ENCODE measurements around the gene SPRYD4.

Gene SPRYD4

GRCh38 chr12:56468216-56469006, at the start of gene SPRYD4:
SPRYD4 (plus strand) TSS chr12:56468578; CDS start chr12:56468592, 14 bp downstream.
- peak; percentile 95 for DNase-seq (ENCODE audit: low read depth, low spot score)

GRCh38 chr12:56420411-56420810, 48.0 kb upstream of the SPRYD4 start:
- no peak for DNase-seq (ENCODE audit: low read depth, low spot score)

GRCh38 chr12:56425193-56425592, 43.2 kb upstream of the SPRYD4 start:
- no peak for DNase-seq (ENCODE audit: low read depth, low spot score)

GRCh38 chr12:56425940-56426438, 42.4 kb upstream of the SPRYD4 start:
- no peak for DNase-seq (ENCODE audit: low read depth, low spot score)

GRCh38 chr12:56431288-56431687, 37.1 kb upstream of the SPRYD4 start:
- DNase-seq (ENCODE audit: low read depth, low spot score): no peak

- DNase-seq (ENCODE audit: low read depth, low spot score): no peak
Observed at GRCh38 chr12:56431850-56432249, 36.5 kb upstream of the SPRYD4 start.

- DNase-seq (ENCODE audit: low read depth, low spot score): no peak
Observed at GRCh38 chr12:56434828-56435227, 33.5 kb upstream of the SPRYD4 start.

GRCh38 chr12:56437430-56438176, 30.8 kb upstream of the SPRYD4 start:
- no peak for DNase-seq (ENCODE audit: low read depth, low spot score)

GRCh38 chr12:56443208-56443607, 25.2 kb upstream of the SPRYD4 start:
- peak; percentile 55 for DNase-seq (ENCODE audit: low read depth, low spot score)

- DNase-seq (ENCODE audit: low read depth, low spot score): peak; percentile 96
Observed at GRCh38 chr12:56448860-56449621, 19.3 kb upstream of the SPRYD4 start, which contains the start of gene TIMELESS. TIMELESS (minus strand) TSS chr12:56449426; CDS start chr12:56434170, 15,256 bp downstream.

- no peak for DNase-seq (ENCODE audit: low read depth, low spot score)
Observed at GRCh38 chr12:56449622-56449984, 18.8 kb upstream of the SPRYD4 start.

GRCh38 chr12:56450241-56450640, 18.1 kb upstream of the SPRYD4 start:
- no peak for DNase-seq (ENCODE audit: low read depth, low spot score)

- DNase-seq (ENCODE audit: low read depth, low spot score): no peak
Observed at GRCh38 chr12:56451147-56451546, 17.2 kb upstream of the SPRYD4 start.

- DNase-seq (ENCODE audit: low read depth, low spot score): no peak
Observed at GRCh38 chr12:56454557-56454956, 13.8 kb upstream of the SPRYD4 start, which contains the start of gene MIP. MIP (minus strand) TSS chr12:56454657; CDS start chr12:56454613, 44 bp downstream.

- no peak for DNase-seq (ENCODE audit: low read depth, low spot score)
Observed at GRCh38 chr12:56457817-56458216, 10.6 kb upstream of the SPRYD4 start.

- no peak for DNase-seq (ENCODE audit: low read depth, low spot score)
Observed at GRCh38 chr12:56461235-56462159, 6.9 kb upstream of the SPRYD4 start.

- peak; percentile 71 for DNase-seq (ENCODE audit: low read depth, low spot score)
Observed at GRCh38 chr12:56462565-56462964, 5.8 kb upstream of the SPRYD4 start.

GRCh38 chr12:56469007-56469930, 891 bp downstream of the SPRYD4 start:
- DNase-seq (ENCODE audit: low read depth, low spot score): no peak

GRCh38 chr12:56474389-56474788, 6.0 kb downstream of the SPRYD4 start:
- no peak for DNase-seq (ENCODE audit: low read depth, low spot score)

GRCh38 chr12:56476143-56476542, 7.8 kb downstream of the SPRYD4 start:
- no peak for DNase-seq (ENCODE audit: low read depth, low spot score)
